Hematopoietic multipotent progenitor cell treated with erythropoietin and hydrocortisone succinate and interleukin-3 and kit ligand, for 6 days (in vitro differentiated cells): ENCODE data around the gene GAST.

Experiments
- DNase-seq: peaks from one replicate; pipeline ENCODE4 v3.0.0-alpha.2; 2015

GAST gene

DNA sequence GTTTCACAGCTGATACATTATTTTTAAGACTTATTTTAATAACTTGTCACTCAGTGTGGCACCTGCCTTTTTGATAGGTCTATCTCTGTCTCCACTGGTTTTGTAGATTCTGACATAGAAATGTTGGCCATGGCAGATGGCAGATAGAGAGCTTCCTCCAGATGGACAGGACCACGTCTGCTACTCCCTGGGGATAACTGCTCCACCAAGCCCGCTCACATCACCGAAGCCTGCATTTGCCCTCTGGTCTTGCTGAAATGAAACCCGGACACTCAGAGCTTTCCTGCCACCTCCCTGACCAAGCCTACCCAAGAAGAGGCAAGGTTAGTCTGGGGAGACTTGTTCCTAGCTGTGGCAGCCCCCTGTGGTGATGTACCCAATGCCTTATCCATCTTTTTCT is 38.7 kb downstream of the GAST start:
- no peak for DNase-seq

DNA sequence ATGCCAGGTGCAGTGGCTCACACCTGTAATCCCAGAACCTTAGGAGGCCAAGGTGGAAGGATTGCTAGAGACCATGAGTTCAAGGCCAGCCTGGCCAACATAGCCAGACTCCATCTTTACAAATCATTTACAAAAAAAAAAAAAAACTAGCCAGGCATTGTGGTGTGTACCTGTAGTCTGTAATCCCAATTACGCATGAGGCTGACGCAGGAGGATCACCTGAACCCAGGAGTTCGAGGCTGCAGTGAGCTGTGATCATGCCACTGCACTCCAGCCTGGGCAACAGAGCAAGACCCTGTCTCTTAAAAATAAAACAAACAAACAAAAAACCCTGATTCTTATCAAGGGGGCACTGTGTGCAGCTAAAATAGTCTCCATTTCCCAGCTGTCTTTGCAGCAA is 39.2 kb downstream of the GAST start:
- no peak for DNase-seq

DNA sequence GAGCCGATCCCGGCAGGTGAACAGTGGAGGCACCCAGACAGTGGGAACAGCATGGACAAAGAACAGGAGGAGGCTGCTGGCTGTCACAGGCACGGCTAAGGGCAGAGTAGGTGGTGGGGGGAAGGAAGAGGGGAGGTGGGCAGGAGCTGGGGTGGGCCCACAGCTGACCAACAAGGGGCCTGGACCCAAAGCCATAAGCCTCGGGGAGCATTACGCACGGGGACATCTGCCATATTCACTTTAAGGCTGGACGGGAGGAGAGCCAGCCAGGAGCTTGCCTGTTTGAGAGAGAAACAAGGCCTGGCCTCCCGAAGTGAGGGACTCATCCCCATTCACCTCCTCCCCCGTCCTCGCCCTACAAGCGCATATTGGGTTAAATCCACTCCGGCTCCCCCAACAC is 41.9 kb downstream of the GAST start:
- no peak for DNase-seq

DNA sequence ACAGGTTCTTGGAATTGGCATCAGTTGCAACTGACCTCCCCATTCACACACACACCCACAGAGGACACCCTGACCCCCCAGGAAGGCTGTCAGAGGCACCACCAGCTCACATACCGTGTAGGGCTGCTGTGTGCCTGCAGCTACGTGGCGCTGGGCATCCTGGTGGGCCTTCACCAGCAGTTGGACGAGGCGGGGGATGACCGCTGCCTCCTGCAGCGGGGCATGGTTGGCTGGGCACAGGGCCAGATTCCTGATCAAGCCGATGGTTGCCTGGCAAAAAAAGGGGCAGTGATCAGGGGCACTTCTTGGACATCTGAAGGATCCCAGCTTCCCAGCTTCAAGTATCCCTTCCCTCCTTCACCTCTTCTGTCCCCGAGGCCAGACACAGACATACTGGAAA is 46.5 kb downstream of the GAST start:
- DNase-seq, result no peak

DNA sequence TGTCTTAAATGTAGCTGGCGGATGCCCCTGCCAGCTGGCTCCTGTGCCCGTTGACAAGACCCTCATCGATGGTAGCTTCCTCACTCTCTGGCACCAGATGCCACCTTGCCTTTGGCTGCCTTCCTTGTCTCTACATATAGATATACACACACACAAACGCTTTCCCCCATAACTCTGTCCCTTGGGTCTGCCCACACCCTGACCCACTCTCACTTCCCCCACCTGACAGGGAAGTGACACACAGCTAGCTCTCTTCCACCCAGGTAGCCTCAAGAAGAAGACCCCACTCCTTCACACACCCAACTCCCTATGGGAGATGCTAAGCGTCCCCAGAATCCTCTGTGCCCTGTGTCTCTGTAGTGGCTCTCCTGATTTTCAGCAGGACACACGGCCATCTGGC is 48.7 kb downstream of the GAST start:
- no peak for DNase-seq

DNA sequence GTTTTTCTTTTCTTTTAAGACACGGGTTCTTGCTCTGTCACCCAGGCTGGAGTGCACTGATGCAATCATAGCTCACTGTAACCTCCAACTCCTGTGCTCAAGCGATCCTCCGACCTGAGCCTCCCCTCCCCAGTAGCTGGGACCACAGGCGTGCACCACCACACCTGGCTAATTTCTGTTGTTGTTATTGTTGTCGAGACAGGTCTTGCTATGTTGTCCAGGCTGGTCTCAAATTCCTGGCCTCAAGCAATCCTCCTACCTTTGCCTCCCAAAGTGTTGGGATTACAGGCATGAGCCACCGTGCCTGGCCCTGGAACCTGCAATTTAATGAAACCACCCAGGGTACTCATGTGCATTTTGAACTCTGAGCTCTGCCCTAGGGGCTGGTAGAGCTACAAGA is 50.3 kb downstream of the GAST start:
- DNase-seq, result no peak

DNA sequence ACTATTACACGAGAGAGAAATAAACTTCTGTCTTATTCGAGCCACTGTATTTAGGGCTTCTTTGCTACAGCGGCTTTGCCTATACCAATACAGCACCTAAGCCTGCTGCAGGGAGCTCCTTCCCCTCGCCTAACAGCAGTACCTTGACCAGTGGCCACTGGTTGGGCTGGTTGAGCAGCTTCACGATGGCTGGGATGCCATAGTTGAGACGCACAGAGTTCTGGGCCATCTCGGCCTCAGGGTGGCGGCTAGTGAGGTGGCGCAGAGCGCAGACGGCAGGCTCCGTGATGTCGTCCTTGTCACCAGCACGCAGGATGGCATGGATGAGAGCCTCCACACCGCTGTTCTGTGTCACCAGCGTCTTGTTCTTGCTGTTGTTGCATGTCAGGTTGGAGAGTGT is 50.7 kb downstream of the GAST start:
- DNase-seq, result no peak

DNA sequence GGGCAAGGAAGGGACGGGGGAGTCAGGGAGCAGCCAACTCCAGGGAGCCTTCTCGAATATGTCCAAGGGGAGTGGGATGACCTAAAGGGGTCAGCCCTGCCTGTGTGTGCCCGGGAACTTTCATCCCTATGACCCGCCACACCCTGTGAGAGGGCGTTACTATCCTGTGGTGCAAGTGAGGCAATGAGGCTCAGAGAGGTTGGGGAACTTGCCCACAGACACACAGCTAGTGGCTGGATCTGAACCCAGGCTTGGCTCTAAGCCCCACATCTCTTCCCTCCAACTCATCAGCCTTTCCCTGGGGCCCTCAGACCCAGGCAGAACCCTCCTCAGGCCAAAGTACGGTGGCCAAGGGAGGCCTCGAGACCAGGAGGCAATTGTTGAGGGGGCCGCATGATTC is 51.2 kb downstream of the GAST start:
- DNase-seq, result no peak
